DMS 273 (cell line): ENCODE measurements around the gene ANXA8.
"Not testable (repeated sequence)": the region's sequence is repeated elsewhere in the genome, so short reads cannot be mapped to it uniquely, and the experiment has no call there.

Experiments used
- DNase-seq: peaks from one replicate; lab custom pipeline; 2025; ENCODE audit not compliant: unreplicated experiment; lab: John Stamatoyannopoulos, UW

ANXA8 gene

DNA sequence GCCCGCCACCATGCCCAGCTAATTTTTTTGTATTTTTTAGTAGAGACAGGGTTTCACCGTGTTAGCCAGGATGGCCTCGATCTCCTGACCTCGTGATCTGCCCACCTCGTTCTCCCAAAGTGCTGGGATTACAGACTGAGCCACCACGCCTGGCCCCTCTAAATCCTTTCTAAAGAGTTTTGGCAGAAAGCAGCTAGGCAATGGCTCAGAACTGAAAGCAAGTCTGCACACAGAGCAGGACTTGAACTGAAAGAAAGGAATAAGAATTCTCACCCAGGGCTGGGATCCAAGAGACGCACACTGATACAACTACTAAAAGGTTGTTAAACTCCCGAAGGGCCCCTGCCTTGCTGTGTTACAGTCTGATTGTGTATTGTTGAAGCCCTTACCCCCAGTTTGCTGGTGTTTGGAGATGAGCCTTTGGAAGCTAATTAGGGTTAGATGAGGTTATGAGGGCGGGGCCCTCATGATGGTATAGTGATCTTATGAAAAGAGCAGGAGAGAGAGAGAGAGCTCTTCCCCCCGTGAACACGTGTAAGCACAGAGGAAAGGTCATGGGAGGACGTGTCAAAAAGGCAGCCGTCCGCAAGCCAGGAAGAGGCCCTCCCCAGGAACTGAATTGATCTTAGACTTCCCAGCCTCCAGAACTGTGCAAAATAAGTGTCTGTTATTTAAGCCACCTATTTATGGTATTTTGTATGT lies 18.5 kb downstream of the ANXA8 start:
- not testable (repeated sequence) for DNase-seq

- DNase-seq, result not testable (repeated sequence)
Observed at GRCh38 chr10:47462577-47463358, 21.1 kb downstream of the ANXA8 start.

DNA sequence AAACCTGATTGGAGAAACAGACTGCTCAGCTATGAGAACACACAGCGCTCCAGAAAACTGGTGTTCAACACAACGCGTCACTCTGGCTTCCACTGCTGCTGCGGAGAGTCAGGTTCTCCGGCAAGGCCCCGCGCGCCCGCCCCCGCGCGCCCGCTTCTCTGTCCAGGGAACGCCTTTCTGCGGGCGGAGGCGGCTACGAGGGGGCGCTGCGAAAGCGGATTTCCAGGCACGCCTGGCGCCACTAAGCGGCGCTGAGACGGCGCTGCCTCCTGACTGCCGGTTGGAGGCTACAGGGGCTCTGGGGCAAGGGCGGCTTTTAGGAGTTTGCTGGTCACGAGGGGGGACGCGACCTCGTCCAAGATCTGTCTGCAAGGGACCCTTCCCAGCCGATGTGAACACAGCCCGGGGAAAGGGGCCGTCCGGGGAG lies 22.6 kb downstream of the ANXA8 start:
- peak; percentile 68 for DNase-seq

DNA sequence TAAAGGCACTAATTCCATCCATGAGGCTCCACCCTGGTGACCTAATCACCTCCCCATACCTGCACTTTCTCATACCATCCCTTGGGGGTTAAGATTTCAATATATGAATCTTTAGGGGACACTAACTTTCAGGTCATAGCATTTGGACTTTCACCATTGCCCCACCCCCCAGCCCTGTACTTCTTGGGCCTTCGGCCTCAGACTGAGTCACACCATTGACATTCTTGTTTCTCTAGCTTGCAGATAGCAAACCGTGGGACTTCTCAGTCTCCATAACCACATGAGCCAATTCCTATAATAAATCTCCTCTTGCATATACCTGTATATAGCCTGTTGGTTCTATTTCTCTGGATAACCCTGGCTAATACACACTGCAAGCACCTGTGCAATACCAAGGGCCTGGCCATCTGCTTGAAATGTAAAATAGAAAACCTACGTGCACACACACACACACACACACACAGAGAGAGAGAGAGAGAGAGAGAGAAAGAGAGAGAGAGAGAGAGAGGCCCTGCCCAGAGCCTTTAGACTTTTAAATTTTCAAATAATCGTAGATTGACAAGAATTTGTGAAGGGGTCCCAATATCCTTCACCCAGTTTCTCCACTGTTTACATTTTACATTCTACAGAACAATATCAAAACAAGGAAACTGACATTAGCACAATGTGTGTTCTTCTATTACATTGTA lies 25.3 kb downstream of the ANXA8 start:
- no peak for DNase-seq

DNA sequence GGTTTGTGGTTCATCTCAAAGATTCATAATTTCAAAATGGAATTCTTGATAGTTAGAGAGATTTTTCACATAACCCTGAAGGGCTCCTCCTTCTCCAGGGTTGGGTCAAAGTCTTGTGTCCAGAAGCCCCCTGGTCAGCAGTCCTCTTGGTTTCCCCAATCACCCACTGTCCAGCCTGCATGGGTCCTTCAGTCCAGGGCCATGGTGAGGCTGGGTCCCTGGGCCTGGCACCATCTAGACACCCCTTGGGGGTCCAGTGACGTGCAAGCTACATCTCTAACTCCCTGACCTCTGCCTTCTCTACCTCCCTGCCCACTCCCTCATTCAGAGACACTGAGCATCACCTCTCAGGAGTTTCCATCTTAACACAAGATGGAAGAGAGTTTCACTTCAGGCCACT lies 26.1 kb downstream of the ANXA8 start:
- DNase-seq, result no peak

- DNase-seq, result no peak
Observed at GRCh38 chr10:47457528-47457820, 26.4 kb downstream of the ANXA8 start.

- no peak for DNase-seq
Observed at GRCh38 chr10:47456794-47457527, 27.0 kb downstream of the ANXA8 start.

DNA sequence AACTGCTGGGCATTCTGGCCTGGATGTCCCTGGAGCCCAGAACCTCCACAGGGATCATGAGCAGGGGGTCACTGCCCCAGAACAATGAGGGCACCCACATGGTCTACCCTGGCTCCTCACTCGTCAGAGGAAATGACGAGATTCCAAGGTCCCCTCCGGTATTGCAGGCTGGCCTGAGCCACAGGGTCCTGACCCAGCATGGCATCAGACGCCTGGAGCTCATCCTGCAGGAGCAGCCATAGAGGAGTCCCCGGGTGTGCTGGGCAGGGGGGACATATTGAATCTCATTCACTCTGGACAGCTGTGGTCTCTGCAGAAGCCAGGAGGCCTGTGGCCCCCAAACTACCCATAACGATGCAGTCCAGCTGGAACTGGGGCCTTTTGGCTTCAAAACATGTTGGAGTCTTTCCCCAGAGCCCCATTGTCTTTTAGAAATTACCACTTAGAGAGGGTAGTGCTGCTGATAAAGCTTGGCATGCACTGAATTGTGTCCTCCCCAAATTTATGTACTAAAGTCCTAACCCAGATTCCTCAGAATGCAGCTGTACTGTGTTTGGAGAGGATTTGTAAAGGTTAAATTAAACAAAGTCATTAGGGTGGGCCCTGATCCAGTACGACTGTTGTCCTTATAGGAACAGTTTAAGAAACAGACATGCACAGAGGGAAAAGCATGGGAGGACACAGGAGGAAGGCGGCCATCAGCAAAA lies 27.7 kb downstream of the ANXA8 start:
- DNase-seq, result no peak

DNA sequence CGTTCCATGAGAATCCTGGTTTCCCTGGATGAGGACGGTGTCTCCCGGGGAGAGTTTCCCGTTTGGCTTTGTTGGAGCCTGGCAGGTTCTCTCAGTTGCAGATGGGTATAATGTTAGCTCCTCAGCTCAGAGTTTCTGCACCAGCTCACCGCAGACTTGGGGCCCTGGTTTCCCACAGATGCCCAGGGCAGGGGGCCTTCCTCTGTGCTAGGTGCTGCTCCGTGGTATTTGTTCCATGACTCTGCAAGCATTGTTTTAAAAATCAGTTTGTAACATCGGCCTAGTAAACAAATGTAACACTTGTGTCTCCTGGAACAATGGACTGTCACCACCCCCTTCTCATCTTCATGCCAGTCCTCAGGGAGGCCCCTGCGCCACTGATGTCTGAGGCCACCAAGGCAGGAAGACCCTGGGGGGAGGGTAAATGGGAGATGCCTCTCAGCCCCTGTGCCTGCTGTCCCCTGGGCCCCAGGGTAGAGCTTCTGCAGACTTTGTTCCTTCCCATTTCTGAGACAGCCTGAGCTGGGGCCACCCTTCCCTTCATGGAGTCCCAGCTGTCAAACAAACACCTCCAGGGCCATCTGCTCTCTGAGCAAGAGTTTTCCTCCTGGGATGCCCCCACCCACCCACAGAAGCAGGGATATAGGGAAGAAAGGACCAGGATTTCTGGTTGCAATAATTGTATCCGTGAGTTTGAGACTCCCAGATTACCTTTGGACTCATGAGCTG lies 28.4 kb downstream of the ANXA8 start:
- DNase-seq, result peak; percentile 12

- no peak for DNase-seq
Observed at GRCh38 chr10:47454780-47455058, 29.2 kb downstream of the ANXA8 start.

GRCh38 chr10:47454008-47454779 lies 29.7 kb downstream of the ANXA8 start:
- no peak for DNase-seq

DNA sequence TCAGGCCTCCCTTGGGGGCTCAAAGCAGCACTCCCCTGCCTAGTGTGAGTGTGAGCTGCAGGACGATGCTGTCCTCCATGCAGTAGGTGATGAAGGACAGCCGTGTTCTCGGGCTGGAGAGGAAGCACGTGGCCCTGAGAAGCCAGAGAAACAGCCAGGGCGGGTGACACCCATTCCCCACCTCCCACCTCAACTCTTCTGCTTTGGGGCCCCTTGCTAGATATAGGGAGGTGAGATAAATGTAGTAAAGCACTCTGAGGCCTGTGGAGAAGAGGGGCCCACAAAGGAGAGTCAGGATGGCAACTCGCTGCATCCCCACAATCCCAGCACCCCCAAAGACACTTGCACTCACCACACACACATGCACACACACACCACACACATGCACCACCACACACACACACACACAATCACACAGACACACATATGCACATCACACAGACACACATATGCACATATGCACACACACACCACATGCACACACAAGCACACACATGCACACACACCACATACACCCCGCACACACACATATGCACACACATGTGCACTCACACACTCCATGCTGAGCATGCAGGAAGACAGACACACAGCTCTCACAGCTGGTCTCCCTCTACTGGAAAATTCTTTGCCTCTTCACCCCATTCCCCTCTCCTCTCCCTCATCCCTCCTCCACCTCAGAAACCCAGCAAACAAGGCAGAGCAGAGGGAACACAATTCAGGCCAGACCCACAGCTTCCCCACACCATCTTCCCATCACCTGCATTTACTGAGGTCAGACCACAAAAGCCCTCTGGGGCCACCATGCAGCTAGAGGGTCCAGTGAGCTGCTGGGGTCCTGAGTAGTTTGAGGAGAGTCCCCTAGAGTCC lies 30.5 kb downstream of the ANXA8 start:
- no peak for DNase-seq

DNA sequence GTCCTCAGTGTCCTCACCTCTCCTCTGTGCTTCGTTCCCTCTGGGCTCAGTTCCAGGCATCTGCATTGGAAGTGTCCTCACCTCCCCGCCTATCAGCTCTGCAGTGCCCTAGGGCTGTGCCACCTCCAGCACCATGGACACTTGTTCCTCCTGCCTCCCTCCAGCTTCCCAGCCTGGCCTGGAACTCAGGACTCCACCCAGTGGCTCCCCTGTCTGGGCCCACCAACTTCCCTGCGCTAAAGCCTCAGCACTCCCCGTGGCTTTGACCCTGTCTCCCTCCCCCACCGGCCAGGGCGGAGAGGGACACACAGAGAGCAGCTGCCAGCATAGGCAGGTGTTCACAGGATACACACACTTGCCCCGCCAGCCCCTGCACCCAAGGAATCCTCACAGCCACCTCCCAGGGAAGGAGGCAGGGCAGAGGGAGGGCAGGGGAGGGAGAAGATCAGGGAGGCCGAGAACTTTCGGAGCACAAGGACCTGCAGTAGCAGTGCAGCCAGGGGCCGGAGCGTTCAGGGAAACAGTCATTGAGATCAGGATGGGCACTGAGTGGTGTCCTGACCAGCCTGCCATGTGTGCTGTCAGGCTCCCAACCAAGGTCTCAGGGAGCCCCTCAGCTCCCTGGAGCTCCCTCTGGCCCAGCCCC lies 31.3 kb downstream of the ANXA8 start:
- DNase-seq, result no peak

GRCh38 chr10:47451998-47452494 lies 31.9 kb downstream of the ANXA8 start:
- no peak for DNase-seq

- no peak for DNase-seq
Observed at GRCh38 chr10:47451273-47451997, 32.5 kb downstream of the ANXA8 start.

GRCh38 chr10:47450442-47450841 lies 33.5 kb downstream of the ANXA8 start:
- no peak for DNase-seq

- DNase-seq, result no peak
Observed at GRCh38 chr10:47449979-47450378, 33.9 kb downstream of the ANXA8 start.
